Loucy (cell line): ENCODE results near the gene PRG2.

ENCODE experiments used
- H2AFZ ChIP-seq: fragments of 200-600 bp; sonication (generic); 2 replicates; pipeline ENCODE4 v1.6.0; 2016; ENCODE audit warnings: antibody characterized with exemption, mild to moderate bottlenecking, low read length, moderate library complexity
- H3F3A ChIP-seq: fragments of 200-600 bp; 2 replicates; pipeline ENCODE4 v1.6.0; 2016; ENCODE audit warnings: antibody characterized with exemption, low read depth, mild to moderate bottlenecking
- H3K27me3 ChIP-seq: fragments of 200-600 bp; sonication (generic); 2 replicates; pipeline ENCODE4 v1.6.1; 2014; ENCODE audit warnings: low read length, mild to moderate bottlenecking; ENCODE audit not compliant: insufficient read depth, poor library complexity, severe bottlenecking
- H3K36me3 ChIP-seq: fragments of 200-600 bp; sonication (generic); 2 replicates; pipeline ENCODE4 v1.6.1; 2016; ENCODE audit warnings: low read length; ENCODE audit not compliant: insufficient read depth
- H3K4me1 ChIP-seq: fragments of 200-600 bp; sonication (generic); 2 replicates; pipeline ENCODE4 v1.5.1; 2014; ENCODE audit warnings: low read length, mild to moderate bottlenecking; ENCODE audit not compliant: insufficient read depth, poor library complexity, severe bottlenecking
- H3K4me2 ChIP-seq: fragments of 200-600 bp; sonication (generic); 2 replicates; pipeline ENCODE4 v1.6.0; 2014; ENCODE audit warnings: antibody characterized with exemption, low read length, low read depth, mild to moderate bottlenecking; ENCODE audit not compliant: poor library complexity, severe bottlenecking
- H3K4me3 ChIP-seq: fragments of 200-600 bp; sonication (generic); 2 replicates; pipeline ENCODE4 v1.5.1; 2014; ENCODE audit warnings: low read length, mild to moderate bottlenecking, mixed read lengths; ENCODE audit not compliant: poor library complexity, severe bottlenecking
- H3K79me2 ChIP-seq: fragments of 200-600 bp; sonication (generic); 2 replicates; pipeline ENCODE4 v1.6.1; 2014; ENCODE audit warnings: low read length; ENCODE audit not compliant: insufficient read depth
- H3K9ac ChIP-seq: fragments of 200-600 bp; sonication (generic); 2 replicates; pipeline ENCODE4 v1.6.0; 2014; ENCODE audit warnings: mild to moderate bottlenecking, low read depth, low read length, moderate library complexity; ENCODE audit not compliant: poor library complexity, severe bottlenecking
- H3K9me2 ChIP-seq: fragments of 200-600 bp; sonication (generic); replicated peaks from 2 replicates; pipeline ENCODE4 v1.6.1; 2016; ENCODE audit warnings: low read depth, low read length, mixed read lengths
- H3K9me3 ChIP-seq: fragments of 200-600 bp; sonication (generic); 2 replicates; pipeline ENCODE4 v1.6.1; 2014; ENCODE audit warnings: mild to moderate bottlenecking, antibody characterized with exemption, low read length, low read depth; ENCODE audit not compliant: insufficient read depth
- H4K20me1 ChIP-seq: fragments of 200-600 bp; sonication (generic); 2 replicates; pipeline ENCODE4 v1.6.0; 2014; ENCODE audit warnings: antibody characterized with exemption, low read length, mild to moderate bottlenecking; ENCODE audit not compliant: insufficient read depth, poor library complexity, severe bottlenecking
- CTCF ChIP-seq: fragments of 200-600 bp; sonication (generic); conservative IDR thresholded peaks from 2 replicates; pipeline ENCODE4 v1.5.1; 2014; ENCODE audit warnings: mild to moderate bottlenecking, antibody characterized with exemption, low read length
- EZH2phosphoT487 ChIP-seq: fragments of 200-600 bp; IDR thresholded peaks from 2 replicates; pipeline ENCODE4 v1.6.1; 2018; ENCODE audit warnings: antibody characterized with exemption, mild to moderate bottlenecking, moderate library complexity, borderline replicate concordance

The PRG2 gene

GRCh38 chr11:57343825-57344224 lies 46.6 kb downstream of the PRG2 start:
- Histone ChIP-seq H3K36me3 (no peaks in the 10 kb centered on the region), H2AFZ (no peak overlapping the region; the same call in 1 of the 2 replicates), H3F3A (no peaks in the 10 kb centered on the region), H4K20me1 (no peaks in the 10 kb centered on the region), H3K9ac (peak overlapping the region; percentile 10), H3K27me3 (no peaks in the 10 kb centered on the region), H3K9me2 (no peaks in the 10 kb centered on the region), H3K4me3 (no peak overlapping the region), H3K79me2 (no peaks in the 10 kb centered on the region), H3K4me2 (no peak overlapping the region), H3K9me3 (no peaks in the 10 kb centered on the region), H3K4me1 (peaks cover 9% of the 10 kb centered on the region)
- TF ChIP-seq EZH2phosphoT487: no peak
- no peak for TF ChIP-seq CTCF

DNA sequence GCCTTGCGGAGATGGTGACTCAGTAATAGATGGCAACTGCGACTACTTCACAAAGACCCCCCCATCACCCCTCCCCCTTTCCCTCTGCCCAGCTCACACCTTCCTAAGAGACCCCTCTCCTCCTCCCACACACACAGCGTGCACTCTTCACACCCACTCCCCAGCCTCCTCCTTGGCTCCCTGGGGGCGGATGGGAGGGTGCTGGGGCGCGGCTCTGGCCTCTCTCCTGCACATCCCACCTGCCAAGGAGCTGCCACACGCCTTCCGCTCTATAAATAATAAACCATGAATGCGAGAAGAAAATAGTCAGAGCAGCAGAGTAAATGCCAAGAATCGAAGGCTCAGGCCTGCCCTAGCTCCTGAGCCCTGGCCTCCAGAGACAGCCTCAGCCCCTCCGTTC lies 47.7 kb downstream of the PRG2 start:
- Histone ChIP-seq H3K4me3 (no peak overlapping the region), H2AFZ (no peak overlapping the region), H3K4me1 (peaks cover 9% of the 10 kb centered on the region), H3K9me2 (no peaks in the 10 kb centered on the region), H4K20me1 (no peaks in the 10 kb centered on the region), H3K79me2 (no peaks in the 10 kb centered on the region), H3K9me3 (no peaks in the 10 kb centered on the region), H3F3A (no peaks in the 10 kb centered on the region), H3K4me2 (no peak overlapping the region), H3K9ac (no peak overlapping the region), H3K36me3 (no peaks in the 10 kb centered on the region), H3K27me3 (no peaks in the 10 kb centered on the region)
- TF ChIP-seq CTCF (no peak), EZH2phosphoT487 (no peak)

GRCh38 chr11:57341250-57341808 lies 49.1 kb downstream of the PRG2 start:
- peaks cover 14% of the 10 kb centered on the region for H3K4me1 ChIP-seq
- H3K9ac ChIP-seq: no peak overlapping the region
- H3K4me3 ChIP-seq: no peak overlapping the region
- H3K9me3 ChIP-seq: no peaks in the 10 kb centered on the region
- H3F3A ChIP-seq: no peaks in the 10 kb centered on the region
- no peaks in the 10 kb centered on the region for H3K36me3 ChIP-seq
- H4K20me1 ChIP-seq: no peaks in the 10 kb centered on the region
- TF ChIP-seq EZH2phosphoT487 (no peak), CTCF (no peak)
- H3K9me2 ChIP-seq: no peaks in the 10 kb centered on the region
- peaks cover 2% of the 10 kb centered on the region for H3K79me2 ChIP-seq
- H3K4me2 ChIP-seq: no peak overlapping the region
- no peaks in the 10 kb centered on the region for H3K27me3 ChIP-seq
- H2AFZ ChIP-seq: peak overlapping the region; percentile 84; the same call in 1 of the 2 replicates
